Motor neuron (in vitro differentiated cells): ENCODE measurements around the gene CD164L2. TPM values are rescaled to one million over a fixed set of nuclear protein-coding genes. Genes with fewer than 3 reads are reported as not detected.

Source experiments
- ATAC-seq, 8 experiments: fragments of 200-7000 bp; cut with Tn5 transposase; replicated peaks in 6 of 8; 2 replicates each; pipeline ENCODE4 v1.8.0; 2021; ENCODE audit warnings: mild to moderate bottlenecking in 8 of 8, moderate library complexity in 8 of 8
- H3K27ac ChIP-seq, 2 donors: fragments of 250-450 bp; sonication (Bioruptor Pico); 2 replicates each; pipeline ENCODE4 v1.9.0; 2021; ENCODE audit warnings: antibody characterized with exemption in 2 of 2, mild to moderate bottlenecking in 2 of 2, moderate library complexity in 1 of 2
- H3K4me1 ChIP-seq, 2 donors: fragments of 250-450 bp; sonication (Bioruptor Pico); replicated peaks in 1 of 2; 2 replicates each; pipeline ENCODE4 v1.6.1; 2021; ENCODE audit warnings: antibody characterized with exemption in 2 of 2, mild to moderate bottlenecking in 2 of 2, moderate library complexity in 1 of 2
- H3K4me3 ChIP-seq, 5 donors: fragments of 250-450 bp; sonication (Bioruptor Pico); 2 replicates each; pipeline ENCODE4 v1.9.0; 2021; ENCODE audit warnings: antibody characterized with exemption in 5 of 5, mild to moderate bottlenecking in 5 of 5, moderate library complexity in 4 of 5
- WGBS, 10 experiments: fragments of 450-650 bp; shearing (Covaris generic); methylation state at CpG; one replicate each; pipeline ENCODE4 v1.0.0; 2022; 5-methylcytosine and 5-hydroxymethylcytosine counted together
- in situ Hi-C, 9 experiments: fragments of 400-800 bp; cut with MboI; loops; one replicate each; pipeline ENCODE4 v1.15.0; 2021; ENCODE audit warnings: low sequenced_read_pairs in 9 of 9, low pct_unique_long_range_greater_than_20kb in 2 of 9; ENCODE audit not compliant: unreplicated experiment in 9 of 9
- total RNA-seq, 8 experiments: library from RNA; unstranded; fragments of 300-600 nt; gene quantifications; 2 replicates each; pipeline versions ENCODE4 v1.2.3 to v1.2.4, GENCODE V29; 2022

CD164L2 gene
- total RNA-seq, 8 experiments from 2014 or later, result 0.11 to 1.6 (median 0.54) TPM; not detected in 1

DNA sequence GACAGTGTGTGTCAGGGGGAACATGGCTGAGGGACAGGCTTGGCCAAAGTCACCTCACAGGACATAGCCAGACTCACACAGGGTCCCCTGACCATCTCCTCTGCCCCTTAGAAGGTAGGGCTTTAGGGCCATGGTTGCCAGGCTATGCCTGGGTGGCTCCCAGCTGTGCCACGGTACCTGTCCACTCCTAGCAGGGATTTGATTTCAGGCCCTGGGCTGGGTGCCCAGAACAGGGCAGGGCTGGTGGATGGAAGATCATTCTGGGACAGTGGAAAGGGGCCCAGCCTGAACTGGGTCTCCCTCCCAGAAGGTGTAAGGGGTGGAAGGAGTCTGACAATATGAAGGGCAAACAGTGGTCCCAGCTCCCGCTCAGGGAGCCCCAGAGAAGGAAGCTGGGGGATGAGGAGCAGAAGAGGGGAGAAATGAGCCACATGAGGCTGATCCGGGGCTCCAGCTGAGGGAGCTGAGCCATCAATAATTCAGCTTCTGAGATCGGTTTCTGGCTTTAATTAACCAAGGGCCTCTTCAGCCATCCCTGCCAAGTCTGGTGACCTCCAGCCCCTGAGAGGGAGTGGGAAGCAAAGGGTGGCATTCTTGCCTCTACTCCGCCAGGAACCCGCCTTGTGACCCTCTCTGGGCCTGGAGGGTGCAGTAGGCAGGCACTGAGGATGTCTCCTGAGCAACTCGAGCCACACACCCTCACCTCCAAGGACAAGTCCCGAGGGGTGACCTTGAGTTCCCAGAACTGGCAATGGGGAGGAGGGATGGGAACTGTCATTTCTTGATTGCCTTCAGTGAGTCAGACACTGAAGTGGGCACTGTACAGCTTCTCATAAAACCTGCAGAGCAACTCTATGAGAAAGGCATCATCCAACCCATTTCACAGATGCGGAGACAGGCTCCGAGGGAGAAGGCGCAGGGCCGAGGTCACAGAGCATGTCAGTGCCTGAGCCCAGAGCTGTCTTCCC lies 2.1 kb downstream of the CD164L2 start:
- peaks cover 4 to 6% of the 10 kb centered on the region in 2 donors for H3K4me1 ChIP-seq
- peak in 1 of 8 experiments; percentile 12 for ATAC-seq
- 49 to 79% (median 65%) methylated on average over 2 to 8 of the region's 12 CpGs; no CpG with 5 or more reads in 4 of the 10 experiments for WGBS, 10 experiments
- no peak overlapping the region for H3K27ac ChIP-seq
- in situ Hi-C loops, result loop anchor here in 4 of 9 experiments (10.0 to 25.0 kb wide), 3 partner anchors 56 to 269 kb away; partner anchors contain the start of genes AHDC1 (in 2 of the 4) and TMEM222 (in 1 of the 4)
- no peak overlapping the region for H3K4me3 ChIP-seq

DNA sequence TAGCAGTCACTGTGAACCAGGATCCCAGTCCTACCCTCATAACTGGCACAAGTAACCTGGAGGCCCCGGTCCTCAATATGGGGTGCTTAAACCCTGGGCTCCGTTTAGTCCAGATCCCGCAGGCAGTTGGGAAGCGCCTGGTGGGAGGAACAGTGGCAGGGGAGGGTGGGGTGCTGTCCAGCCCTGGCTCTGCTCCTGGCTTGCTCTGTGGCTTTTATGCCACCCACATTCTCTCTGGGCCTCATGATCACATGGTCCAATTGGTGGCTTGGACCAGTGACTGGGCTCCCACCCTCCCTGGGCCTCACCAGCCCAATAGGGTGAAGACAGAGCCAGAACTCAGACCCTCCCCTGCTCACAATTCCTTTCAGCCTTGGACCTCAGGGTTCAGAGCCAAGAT lies 2.9 kb downstream of the CD164L2 start:
- 20% methylated on average over 1 of the region's 4 CpGs; no CpG with 5 or more reads in 9 of the 10 experiments for WGBS, 10 experiments
- ATAC-seq, result peak in 7 of 8 experiments; percentile 6 to 78 (median 37)
- H3K27ac ChIP-seq, result no peak overlapping the region
- no peak overlapping the region for H3K4me3 ChIP-seq
- in situ Hi-C loops, result loop anchor here in 4 of 9 experiments (10.0 to 25.0 kb wide), 3 partner anchors 55 to 268 kb away; partner anchors contain the start of genes AHDC1 (in 2 of the 4) and TMEM222 (in 1 of the 4)
- H3K4me1 ChIP-seq, result peaks cover 4 to 6% of the 10 kb centered on the region in 2 donors

- Histone ChIP-seq H3K27ac (no peak overlapping the region), H3K4me3 (no peak overlapping the region), H3K4me1 (peaks cover 4 to 6% of the 10 kb centered on the region in 2 donors)
- peak; percentile 13 to 90 (median 42) for ATAC-seq
- in situ Hi-C loops, result loop anchor here in 4 of 9 experiments (10.0 to 25.0 kb wide), 3 partner anchors 55 to 267 kb away; partner anchors contain the start of genes AHDC1 (in 2 of the 4) and TMEM222 (in 1 of the 4)
- WGBS, 10 experiments, result 58 to 90% (median 69%) methylated on average over 2 to 8 of the region's 11 CpGs; no CpG with 5 or more reads in 4 of the 10 experiments
Measured at GRCh38 chr1:27379564-27380122, 3.5 kb downstream of the CD164L2 start.

DNA sequence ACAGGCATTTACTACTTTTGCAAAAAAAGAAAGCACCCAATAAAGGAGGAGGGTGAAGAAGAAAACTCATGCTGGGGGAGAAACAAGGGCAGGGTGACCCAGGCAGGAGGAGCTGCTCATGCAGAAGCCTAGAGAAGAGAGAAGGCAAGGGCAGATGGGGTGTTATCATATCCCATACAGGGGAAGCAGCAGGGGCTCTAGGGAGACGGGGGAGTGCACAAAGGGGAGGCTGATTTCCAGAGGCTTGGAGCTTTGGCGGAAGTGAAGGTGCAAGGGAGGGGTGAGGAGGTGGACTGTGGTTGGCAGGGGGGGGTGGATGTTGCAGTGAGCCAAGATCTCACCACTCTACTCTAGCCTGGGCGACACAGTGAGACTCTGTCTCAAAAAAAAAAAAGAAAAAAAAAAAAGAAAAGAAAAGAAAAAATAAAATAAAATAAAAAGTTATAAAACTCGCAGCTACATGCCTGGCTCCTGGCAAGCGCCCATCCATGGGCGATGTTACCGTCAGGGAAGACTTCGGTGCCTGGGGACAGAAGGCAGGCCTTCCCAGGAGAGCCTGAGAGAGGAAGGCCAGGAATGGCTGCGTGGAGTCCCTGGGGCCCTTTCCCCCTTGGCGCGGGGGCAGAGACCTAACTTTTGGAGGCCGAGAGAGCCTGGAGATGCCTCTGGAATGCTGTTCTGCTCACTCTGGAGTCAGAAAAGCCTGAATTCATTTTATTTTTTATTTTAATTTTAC lies 5.2 kb downstream of the CD164L2 start:
- in situ Hi-C loops, result loop anchor here in 3 of 9 experiments (25.0 kb wide), 2 partner anchors 234 to 266 kb away; partner anchors contain the start of gene AHDC1 (in 2 of the 3)
- Histone ChIP-seq H3K4me3 (no peak overlapping the region), H3K27ac (no peak overlapping the region), H3K4me1 (peaks cover under 1 to 2% of the 10 kb centered on the region in 2 donors)
- no peak for ATAC-seq
- 82 to 95% (median 89%) methylated on average over 4 to 11 of the region's 12 CpGs; no CpG with 5 or more reads in 2 of the 10 experiments for WGBS, 10 experiments

DNA sequence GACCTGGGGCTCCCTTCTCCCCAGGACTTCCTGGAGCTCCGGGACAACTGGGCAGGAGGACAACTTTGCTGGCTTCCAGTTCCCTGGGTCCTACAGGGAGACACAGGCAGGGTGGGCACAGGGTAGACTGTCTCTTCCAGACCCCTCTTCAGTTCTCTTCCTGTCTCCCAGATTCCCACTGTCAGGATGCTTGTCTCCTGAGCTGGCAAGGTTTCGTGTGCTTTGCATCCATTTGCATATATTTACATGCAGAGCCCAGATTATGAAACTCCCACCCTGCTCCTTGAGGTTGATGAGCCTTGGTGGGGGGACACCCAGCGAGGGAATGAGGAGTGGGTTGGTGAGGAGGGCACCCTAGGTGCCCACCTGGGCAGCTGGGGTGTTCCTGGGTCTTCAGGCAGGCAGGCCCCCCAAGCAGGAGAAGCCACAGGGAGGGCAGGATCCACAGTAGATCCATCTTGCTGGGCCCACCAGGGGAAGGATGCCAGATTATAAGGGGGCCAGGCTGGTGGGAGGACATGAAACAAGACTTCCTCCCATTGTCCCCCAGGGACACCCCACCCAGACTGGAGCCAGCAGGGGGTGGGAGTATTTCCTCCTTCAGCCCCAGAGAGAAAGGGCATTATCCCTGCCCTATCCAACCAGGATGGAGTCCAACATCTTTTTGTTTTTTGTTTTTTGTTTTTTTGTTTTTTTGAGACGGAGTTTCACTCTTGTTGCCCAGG lies 8.6 kb downstream of the CD164L2 start, which contains the start of gene FCN3:
TSS of gene FCN3 (minus strand) at position 463 of the 725 bp plus-strand sequence. CDS start at position 457, 6 bp downstream.
- no peak within 1 kb of the TSS for H3K27ac ChIP-seq
- in situ Hi-C loops, result loop anchor here in 3 of 9 experiments (25.0 kb wide), 2 partner anchors 238 to 262 kb away; partner anchors contain the start of gene AHDC1 (in 2 of the 3)
- H3K4me1 ChIP-seq, result no peaks in the 10 kb centered on the region
- 25 to 90% (median 72%) methylated on average over 1 to 3 of the region's 4 CpGs for WGBS, 10 experiments
- peak in 4 of 8 experiments; percentile 15 to 95 (median 65) for ATAC-seq
- no peak within 1 kb of the TSS for H3K4me3 ChIP-seq

DNA sequence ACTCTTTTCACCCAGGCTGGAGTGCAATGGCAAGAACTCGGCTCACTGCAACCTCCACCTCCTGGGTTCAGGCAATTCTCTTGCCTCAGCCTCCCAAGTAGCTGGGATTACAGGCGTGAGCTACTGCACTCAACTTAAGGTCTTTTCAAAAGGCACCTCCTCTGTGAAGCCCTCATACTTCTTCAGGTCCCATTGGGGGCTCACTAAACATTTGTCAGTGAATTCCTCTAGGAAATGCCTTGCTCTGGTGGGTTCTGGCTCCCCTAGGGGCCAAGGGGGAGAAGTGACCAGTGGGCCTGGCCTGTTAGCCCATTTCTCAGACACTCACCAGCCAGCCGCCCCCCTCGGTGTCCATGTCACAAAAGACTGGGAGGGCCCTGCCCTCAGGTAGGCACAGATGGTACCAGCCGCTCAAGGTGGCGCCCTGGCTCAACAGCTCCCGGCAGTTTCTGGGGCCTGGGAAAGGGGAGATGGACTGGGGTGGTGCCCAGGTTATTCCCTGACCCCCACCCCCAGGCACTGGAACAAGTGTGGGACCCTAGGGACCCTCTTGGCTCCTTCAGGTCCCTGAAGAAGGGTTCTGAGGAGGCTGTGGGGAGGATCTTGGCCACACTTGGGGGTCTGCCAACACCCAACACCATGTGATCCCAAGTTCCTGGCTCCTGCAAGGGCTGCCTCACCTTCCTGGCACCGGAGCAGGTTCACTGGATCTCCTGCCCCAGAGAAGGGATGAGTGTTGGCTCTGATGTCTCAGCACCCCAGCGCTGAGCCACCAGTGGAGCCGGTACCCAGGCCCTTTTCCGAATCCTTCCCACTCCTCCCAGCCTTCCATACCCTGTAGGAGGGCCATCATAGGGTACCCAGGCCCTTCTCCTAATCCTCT lies 10.1 kb downstream of the CD164L2 start:
- Histone ChIP-seq H3K27ac (no peak overlapping the region), H3K4me3 (no peak overlapping the region), H3K4me1 (no peaks in the 10 kb centered on the region)
- in situ Hi-C loops, result no loop called here
- peak in 2 of 8 experiments; percentile 22 to 48 for ATAC-seq
- WGBS, 10 experiments, result 60 to 100% (median 83%) methylated on average over 1 to 9 of the region's 11 CpGs; no CpG with 5 or more reads in 1 of the 10 experiments

DNA sequence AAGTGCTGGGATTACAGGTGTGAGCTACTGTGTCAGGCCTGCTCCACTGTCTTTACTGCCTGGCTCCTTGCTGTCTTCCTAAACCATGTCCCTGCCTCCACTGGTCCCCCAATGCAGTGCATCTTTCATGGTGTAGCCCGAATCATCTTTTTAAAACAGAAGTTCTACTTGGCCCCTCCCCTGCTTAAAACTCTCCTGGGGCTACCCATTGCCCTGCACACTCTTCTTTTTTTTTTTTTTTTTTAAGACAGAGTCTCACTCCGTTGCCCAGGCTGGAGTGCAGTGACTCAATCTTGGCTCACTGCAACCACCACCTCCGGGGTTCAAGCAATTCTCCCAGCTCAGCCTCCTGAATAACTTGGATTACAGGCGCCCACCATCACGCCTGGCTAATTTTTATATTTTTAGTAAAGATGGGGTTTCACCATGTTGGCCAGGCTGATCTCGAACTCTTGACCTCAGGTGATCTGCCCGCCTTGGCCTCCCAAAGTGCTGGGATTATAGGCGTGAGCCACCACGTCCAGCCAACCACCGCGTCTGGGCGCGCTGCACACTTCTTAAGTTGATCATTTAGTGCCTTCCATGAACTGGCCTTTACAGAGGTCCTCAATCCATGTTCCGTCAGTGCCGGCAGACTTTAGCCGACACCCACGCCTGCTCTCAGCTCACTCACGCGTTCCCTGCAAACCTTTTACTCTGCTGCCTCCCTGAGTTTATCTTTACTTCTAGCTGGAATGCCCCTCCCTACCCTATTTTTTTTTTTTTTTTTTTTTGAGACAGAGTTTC lies 10.9 kb downstream of the CD164L2 start:
- Histone ChIP-seq H3K4me3 (no peak overlapping the region), H3K4me1 (peaks cover 0 to 3% of the 10 kb centered on the region in 2 donors), H3K27ac (no peak overlapping the region)
- peak in 1 of 8 experiments; percentile 64 for ATAC-seq
- in situ Hi-C loops, result no loop called here
- WGBS, 10 experiments, result 75 to 91% (median 84%) methylated on average over 1 to 16 of the region's 19 CpGs

- WGBS, 10 experiments, result 73 to 90% (median 87%) methylated on average over 2 to 12 of the region's 13 CpGs; no CpG with 5 or more reads in 4 of the 10 experiments
- in situ Hi-C loops, result no loop called here
- no peak overlapping the region for H3K4me3 ChIP-seq
- H3K4me1 ChIP-seq, result peaks cover 7 to 15% of the 10 kb centered on the region in 2 donors
- H3K27ac ChIP-seq, result no peak overlapping the region
- no peak for ATAC-seq
Measured at GRCh38 chr1:27368869-27369582, 14.1 kb downstream of the CD164L2 start.

- Histone ChIP-seq H3K4me3 (peak overlapping the region in 4 of 5 donors; percentile 39 to 56 (median 46)), H3K27ac (no peak overlapping the region), H3K4me1 (peaks cover 7 to 15% of the 10 kb centered on the region in 2 donors)
- in situ Hi-C loops, result no loop called here
- WGBS, 10 experiments, result 20 to 62% (median 36%) methylated on average over 2 to 7 of the region's 8 CpGs; no CpG with 5 or more reads in 4 of the 10 experiments
- ATAC-seq, result no peak
Measured at GRCh38 chr1:27367160-27367650, 15.9 kb downstream of the CD164L2 start.
